ENCODE data around the gene ST7.

DNA sequence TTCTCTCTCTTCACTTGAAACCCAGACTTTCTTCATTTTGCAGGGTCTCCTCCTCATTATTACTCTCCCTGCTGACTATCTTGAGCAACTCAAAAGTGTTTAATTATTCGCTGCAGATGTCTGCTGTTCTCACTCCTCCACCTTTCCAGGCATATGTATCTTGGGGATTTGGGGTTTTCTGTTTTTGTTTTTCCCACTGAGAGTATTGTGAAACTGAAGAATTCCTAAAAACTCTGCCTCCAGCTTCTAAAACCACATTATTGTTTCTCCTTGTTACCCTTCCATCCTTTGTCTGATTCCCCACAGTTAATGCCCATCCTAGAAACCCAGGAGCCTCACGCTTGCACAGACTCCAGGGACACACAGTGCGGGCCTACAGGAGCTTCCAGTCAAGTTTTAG lies 318.3 kb downstream of the ST7 start:
- TF ChIP-seq, protein P1, sequence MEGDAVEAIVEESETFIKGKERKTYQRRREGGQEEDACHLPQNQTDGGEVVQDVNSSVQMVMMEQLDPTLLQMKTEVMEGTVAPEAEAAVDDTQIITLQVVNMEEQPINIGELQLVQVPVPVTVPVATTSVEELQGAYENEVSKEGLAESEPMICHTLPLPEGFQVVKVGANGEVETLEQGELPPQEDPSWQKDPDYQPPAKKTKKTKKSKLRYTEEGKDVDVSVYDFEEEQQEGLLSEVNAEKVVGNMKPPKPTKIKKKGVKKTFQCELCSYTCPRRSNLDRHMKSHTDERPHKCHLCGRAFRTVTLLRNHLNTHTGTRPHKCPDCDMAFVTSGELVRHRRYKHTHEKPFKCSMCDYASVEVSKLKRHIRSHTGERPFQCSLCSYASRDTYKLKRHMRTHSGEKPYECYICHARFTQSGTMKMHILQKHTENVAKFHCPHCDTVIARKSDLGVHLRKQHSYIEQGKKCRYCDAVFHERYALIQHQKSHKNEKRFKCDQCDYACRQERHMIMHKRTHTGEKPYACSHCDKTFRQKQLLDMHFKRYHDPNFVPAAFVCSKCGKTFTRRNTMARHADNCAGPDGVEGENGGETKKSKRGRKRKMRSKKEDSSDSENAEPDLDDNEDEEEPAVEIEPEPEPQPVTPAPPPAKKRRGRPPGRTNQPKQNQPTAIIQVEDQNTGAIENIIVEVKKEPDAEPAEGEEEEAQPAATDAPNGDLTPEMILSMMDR (IDR thresholded peaks at IDR 0.05), result no peak
- no peak for TF ChIP-seq ZFX (IDR thresholded peaks at IDR 0.05; ENCODE audit: borderline replicate concordance)

Measured in 22Rv1 (cell line).